Effector memory CD4-positive, alpha-beta T cell (primary cell): ENCODE measurements around the gene FUT8.
A peak's percentile ranks its signal among the peaks of the same experiment; 100 is the strongest.
"Not testable (repeated sequence)": the region's sequence is repeated elsewhere in the genome, so short reads cannot be mapped to it uniquely, and the experiment has no call there.

Experiments used
- DNase-seq, 3 donors: peaks; one replicate each; pipeline ENCODE4 v3.0.0-alpha.2; 2020
- H3K27ac ChIP-seq: 2 replicates; pipeline ENCODE4 v1.7.0; 2013; ENCODE audit warnings: mild to moderate bottlenecking, low read length, moderate library complexity; ENCODE audit not compliant: insufficient read depth, poor library complexity, severe bottlenecking
- H3K27me3 ChIP-seq: replicated peaks from 2 replicates; pipeline ENCODE4 v1.7.0; 2013; ENCODE audit warnings: mild to moderate bottlenecking, low read length; ENCODE audit not compliant: insufficient read depth, control insufficient read depth, poor library complexity, severe bottlenecking
- H3K36me3 ChIP-seq: 2 replicates; pipeline ENCODE4 v1.7.0; 2013; ENCODE audit warnings: mild to moderate bottlenecking, low read length, moderate library complexity; ENCODE audit not compliant: control insufficient read depth, insufficient read depth
- H3K4me1 ChIP-seq: 2 replicates; pipeline ENCODE4 v1.7.0; 2013; ENCODE audit warnings: low read length, mild to moderate bottlenecking; ENCODE audit not compliant: control insufficient read depth, insufficient read depth, poor library complexity, severe bottlenecking
- H3K4me3 ChIP-seq: 2 replicates; pipeline ENCODE4 v1.7.0; 2013; ENCODE audit warnings: low read length, low read depth, mild to moderate bottlenecking; ENCODE audit not compliant: insufficient read depth, poor library complexity, severe bottlenecking
- H3K9me3 ChIP-seq: 2 replicates; pipeline ENCODE4 v1.7.0; 2013; ENCODE audit warnings: mild to moderate bottlenecking, low read length, moderate library complexity; ENCODE audit not compliant: control insufficient read depth

FUT8 gene

DNA sequence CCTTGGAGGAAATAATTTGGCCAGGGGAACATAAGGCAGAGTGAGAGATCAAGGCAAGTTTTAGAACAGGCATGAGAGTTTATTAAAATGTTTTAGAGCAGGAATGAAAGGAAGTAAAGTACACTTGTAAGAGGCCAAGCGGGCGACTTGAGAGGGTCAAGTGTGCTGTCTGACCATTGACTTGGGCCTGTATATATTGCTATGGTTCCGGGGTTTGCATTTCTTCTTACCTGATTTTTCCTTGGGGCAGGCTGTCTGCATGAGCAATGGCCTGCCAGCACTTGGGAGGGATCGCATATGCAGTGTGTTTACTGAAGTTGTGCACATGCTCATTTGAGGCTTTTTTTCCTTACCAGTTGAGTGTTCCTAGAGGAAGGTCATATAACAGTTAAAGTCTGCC, 214.8 kb downstream of the FUT8 start:
- Histone ChIP-seq H3K4me1 (no peaks in the 10 kb centered on the region), H3K4me3 (no peak overlapping the region), H3K27me3 (no peaks in the 10 kb centered on the region), H3K9me3 (no peaks in the 10 kb centered on the region), H3K27ac (no peak overlapping the region), H3K36me3 (peaks cover 11% of the 10 kb centered on the region)
- no peak for DNase-seq

DNA sequence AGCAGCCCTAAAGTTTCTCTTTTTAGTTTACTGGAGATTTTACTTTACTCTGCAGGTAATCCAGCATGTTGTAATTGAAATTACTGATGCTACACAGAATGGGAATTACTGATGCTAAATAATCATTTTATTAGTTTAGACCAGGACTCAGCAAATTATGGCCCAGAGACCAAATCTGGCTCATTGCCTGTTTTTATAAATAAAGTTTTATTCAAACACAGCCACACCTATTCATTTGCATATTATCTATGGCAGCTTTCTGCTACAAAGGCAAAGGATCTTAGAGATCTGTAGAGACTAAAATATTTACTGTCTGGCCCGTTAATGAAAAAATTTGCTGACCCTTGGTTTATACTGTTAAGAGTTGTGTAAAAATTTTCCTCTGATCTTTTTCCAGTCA, 216.1 kb downstream of the FUT8 start:
- Histone ChIP-seq H3K4me3 (no peak overlapping the region), H3K36me3 (peaks cover 11% of the 10 kb centered on the region), H3K9me3 (no peaks in the 10 kb centered on the region), H3K4me1 (no peaks in the 10 kb centered on the region), H3K27me3 (no peaks in the 10 kb centered on the region), H3K27ac (no peak overlapping the region)
- no peak for DNase-seq

DNA sequence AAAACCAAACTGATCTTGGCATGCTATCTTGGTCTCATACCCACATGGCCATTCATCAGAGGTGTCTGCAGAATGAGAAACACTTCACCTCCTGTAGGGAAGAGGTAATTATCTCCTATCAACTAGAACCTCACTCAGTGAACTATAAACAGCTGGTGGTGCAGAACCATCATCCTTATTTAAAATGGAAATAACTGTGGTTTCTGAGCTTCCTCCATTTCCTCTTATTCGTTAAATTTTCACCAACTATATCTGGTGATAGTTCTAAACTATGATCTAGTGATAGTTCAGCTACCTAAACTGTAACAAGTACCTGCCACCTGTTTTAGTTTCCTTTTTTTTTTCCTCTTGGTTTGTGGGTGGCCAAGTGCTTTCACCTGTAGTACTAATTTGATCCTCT, 218.5 kb downstream of the FUT8 start:
- no peaks in the 10 kb centered on the region for H3K9me3 ChIP-seq
- no peaks in the 10 kb centered on the region for H3K27me3 ChIP-seq
- no peak overlapping the region for H3K27ac ChIP-seq
- no peak for DNase-seq
- peaks cover 11% of the 10 kb centered on the region for H3K36me3 ChIP-seq
- no peak overlapping the region for H3K4me3 ChIP-seq
- no peaks in the 10 kb centered on the region for H3K4me1 ChIP-seq

DNA sequence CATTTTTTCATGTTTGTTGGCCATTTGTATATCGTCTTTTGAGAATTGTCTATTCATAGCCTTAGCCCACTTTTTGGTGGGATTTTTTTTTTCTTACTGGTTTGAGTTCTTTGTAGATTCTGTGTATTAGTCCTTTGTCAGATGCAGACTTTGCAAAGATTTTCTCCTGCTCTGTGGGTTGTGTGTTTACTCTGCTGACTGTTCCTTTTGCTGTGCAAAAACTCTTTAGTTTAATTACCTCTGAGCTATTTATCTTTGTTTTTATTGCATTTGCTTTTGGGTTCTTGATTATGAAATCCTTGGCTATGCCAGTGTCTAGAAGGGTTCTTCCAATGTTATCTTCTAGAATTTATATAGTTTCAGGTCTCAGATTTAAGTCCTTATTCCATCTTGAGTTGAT, 220.0 kb downstream of the FUT8 start:
- no peak overlapping the region for H3K27ac ChIP-seq
- no peaks in the 10 kb centered on the region for H3K9me3 ChIP-seq
- no peak for DNase-seq
- H3K4me1 ChIP-seq: peaks cover under 1% of the 10 kb centered on the region
- peaks cover 11% of the 10 kb centered on the region for H3K36me3 ChIP-seq
- H3K4me3 ChIP-seq: no peak overlapping the region
- no peaks in the 10 kb centered on the region for H3K27me3 ChIP-seq

DNA sequence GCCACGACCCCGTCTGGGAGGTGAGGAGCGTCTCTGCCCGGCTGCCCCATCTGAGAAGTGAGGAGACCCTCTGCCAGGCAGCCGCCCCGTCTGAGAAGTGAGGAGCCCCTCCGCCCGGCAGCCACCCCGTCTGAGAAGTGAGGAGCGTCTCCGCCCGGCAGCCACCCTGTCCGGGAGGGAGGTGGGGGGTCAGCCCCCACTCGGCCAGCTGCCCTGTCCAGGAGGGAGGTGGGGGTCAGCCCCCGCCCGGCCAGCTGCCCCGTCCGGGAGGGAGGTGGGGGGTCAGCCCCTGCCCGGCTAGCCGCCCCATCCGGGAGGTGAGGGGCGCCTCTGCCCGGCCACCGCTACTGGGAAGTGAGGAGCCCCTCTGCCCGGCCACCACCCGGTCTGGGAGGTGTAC, 221.1 kb downstream of the FUT8 start:
- DNase-seq, H3K9me3 ChIP-seq, H3K27me3 ChIP-seq, H3K27ac ChIP-seq, H3K4me1 ChIP-seq, H3K4me3 ChIP-seq: not testable (repeated sequence)
- H3K36me3 ChIP-seq: peaks cover 11% of the 10 kb centered on the region

DNA sequence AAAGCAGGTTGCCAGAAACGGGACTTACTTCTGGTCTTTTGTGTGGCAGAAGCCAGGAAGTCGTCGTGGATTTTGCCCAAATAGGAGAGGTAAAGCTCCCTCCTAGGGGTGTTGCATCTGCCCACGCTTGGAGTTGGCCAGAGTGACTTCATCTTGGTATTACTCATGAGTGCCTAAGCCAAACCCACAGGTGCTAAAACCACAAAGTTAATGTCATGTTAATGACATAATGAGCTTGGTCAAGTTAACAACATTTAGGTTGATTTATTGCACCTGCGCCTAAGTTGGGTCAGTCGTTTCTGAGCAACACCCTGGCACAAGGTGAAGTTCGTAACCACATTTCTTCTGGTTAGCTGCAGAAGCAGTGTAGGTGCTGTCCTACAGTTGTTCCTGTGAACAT, 225.2 kb downstream of the FUT8 start:
- Histone ChIP-seq H3K36me3 (no peaks in the 10 kb centered on the region), H3K4me3 (no peak overlapping the region)
- DNase-seq: peak in 1 of 3 donors; percentile 0

DNA sequence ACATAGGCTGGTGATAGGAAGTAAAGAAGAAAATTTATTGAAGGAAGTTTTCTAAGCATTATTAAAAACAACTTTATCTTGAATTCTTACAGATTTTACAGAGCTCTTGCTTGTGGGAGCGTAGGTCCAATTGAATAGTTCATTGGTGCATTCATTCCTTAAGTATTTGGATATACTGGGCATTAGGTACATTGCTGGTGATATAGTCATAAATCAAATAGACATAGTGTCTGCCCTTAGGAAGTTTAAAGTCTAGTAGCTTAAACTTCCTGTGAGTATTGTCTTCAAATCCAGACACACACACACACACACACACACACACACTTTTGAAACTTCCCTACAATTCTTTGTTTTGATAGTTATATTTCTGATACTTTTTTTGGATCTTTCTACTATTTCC, 226.7 kb downstream of the FUT8 start:
- Histone ChIP-seq H3K36me3 (no peaks in the 10 kb centered on the region), H3K27me3 (no peaks in the 10 kb centered on the region), H3K9me3 (no peaks in the 10 kb centered on the region), H3K4me3 (no peak overlapping the region), H3K4me1 (peaks cover 5% of the 10 kb centered on the region), H3K27ac (no peak overlapping the region)
- DNase-seq: no peak

More for the DNA sequence above, 225.2 kb downstream of the FUT8 start:
- H3K9me3 ChIP-seq: no peaks in the 10 kb centered on the region
- no peaks in the 10 kb centered on the region for H3K27me3 ChIP-seq
- no peak overlapping the region for H3K27ac ChIP-seq
- H3K4me1 ChIP-seq: peaks cover 5% of the 10 kb centered on the region

DNA sequence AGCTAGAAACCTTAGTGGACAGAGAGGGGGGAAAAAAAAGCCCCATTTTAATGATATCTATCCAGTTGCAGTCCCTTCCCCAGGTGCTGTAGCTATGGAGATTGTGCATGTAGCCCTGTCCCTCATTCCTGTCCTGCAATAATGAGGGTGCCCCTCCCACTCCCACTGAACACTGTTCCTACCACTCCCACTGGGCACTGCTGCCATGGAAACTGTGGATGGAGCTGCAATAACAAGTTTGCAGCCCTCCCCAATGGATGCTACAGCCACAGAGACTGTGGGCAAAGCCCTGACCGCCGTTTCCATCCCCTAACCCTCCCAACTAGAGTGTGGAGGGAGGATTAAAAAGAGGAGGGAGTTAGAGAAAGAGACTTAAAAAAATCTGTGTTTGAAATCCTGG, 238.3 kb downstream of the FUT8 start:
- no peak for DNase-seq
- Histone ChIP-seq H3K9me3 (no peaks in the 10 kb centered on the region), H3K4me3 (no peak overlapping the region), H3K36me3 (no peaks in the 10 kb centered on the region), H3K27me3 (no peaks in the 10 kb centered on the region), H3K4me1 (no peaks in the 10 kb centered on the region), H3K27ac (no peak overlapping the region)

DNA sequence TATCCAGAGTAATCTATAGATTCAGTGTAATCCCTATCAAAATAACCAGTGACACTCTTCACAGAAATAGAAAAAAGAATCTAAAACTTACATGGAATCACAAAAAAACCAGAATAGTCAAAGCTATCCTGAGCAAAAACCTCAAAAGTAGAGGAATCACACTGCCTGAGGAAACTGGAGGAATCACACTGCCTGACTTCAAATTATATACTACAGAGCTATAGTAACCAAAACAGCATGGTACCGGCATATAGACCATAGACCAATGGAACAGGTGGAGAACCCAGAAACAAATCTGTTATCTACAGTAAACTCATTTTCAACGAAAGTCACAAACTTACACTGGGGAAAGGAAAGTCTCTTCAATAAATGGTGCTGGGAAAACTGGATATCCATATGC, 244.0 kb downstream of the FUT8 start:
- Histone ChIP-seq H3K4me3 (no peak overlapping the region), H3K27ac (no peak overlapping the region), H3K4me1 (no peaks in the 10 kb centered on the region), H3K27me3 (no peaks in the 10 kb centered on the region), H3K36me3 (no peaks in the 10 kb centered on the region), H3K9me3 (no peaks in the 10 kb centered on the region)
- no peak for DNase-seq

DNA sequence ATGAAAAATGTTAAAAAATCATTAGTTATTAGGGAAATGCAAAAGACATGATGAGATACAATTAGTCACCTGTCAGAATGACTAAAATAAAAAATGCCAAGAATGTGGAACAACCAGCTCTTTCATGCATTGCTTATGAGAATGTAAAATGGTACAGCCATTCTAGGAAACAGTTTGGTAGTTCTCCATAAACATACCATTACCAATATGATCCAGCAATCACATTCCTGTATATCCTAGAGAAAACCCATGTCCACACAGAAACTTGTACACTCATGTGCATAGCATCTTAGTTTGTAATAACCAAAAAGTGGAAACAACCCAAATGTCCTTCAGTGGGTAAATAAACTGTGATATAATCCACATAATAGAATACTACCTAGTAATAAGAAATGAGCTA, 245.7 kb downstream of the FUT8 start:
- no peak overlapping the region for H3K27ac ChIP-seq
- no peak overlapping the region for H3K4me3 ChIP-seq
- no peaks in the 10 kb centered on the region for H3K36me3 ChIP-seq
- H3K27me3 ChIP-seq: no peaks in the 10 kb centered on the region
- no peak for DNase-seq
- H3K9me3 ChIP-seq: no peaks in the 10 kb centered on the region
- H3K4me1 ChIP-seq: no peaks in the 10 kb centered on the region

DNA sequence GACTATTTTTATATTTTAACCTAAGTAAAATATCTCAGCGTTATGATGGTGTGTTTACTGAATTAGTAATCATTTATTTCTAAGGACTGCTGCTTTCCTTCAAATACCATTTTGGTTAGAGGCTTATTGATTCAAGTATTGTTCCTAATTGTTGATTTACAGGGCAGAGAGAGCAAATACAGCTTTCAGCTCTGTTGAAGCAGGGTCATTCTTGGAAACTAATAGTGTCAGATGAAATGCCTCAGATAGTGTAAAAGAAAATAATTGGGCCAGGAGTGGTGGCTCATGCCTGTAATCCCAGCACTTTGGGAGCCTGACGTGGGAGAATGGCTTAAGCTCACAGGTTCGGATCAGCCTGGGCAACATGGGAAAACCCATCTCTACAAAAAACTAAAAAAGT, 249.3 kb downstream of the FUT8 start:
- Histone ChIP-seq H3K4me3 (no peak overlapping the region), H3K9me3 (no peaks in the 10 kb centered on the region)

More for the DNA sequence above, 249.3 kb downstream of the FUT8 start:
- Histone ChIP-seq H3K27me3 (no peaks in the 10 kb centered on the region), H3K27ac (no peak overlapping the region), H3K4me1 (no peaks in the 10 kb centered on the region), H3K36me3 (no peaks in the 10 kb centered on the region)
- DNase-seq: no peak
